Thoracic aorta endothelial cell (primary cell): ENCODE data around the gene APOBEC3B. TPM values are rescaled to one million over a fixed set of nuclear protein-coding genes. Genes with fewer than 3 reads are reported as not detected.

Experiments
- total RNA-seq: library from RNA; depleted of rRNA; stranded (reverse); fragments of >200 nt; gene quantifications from 2 replicates; pipeline ENCODE4 v1.2.3, GENCODE V29; 2012

APOBEC3B gene
- 5.9 TPM in 1 of 2 replicates, not detected in the other for total RNA-seq

DNA sequence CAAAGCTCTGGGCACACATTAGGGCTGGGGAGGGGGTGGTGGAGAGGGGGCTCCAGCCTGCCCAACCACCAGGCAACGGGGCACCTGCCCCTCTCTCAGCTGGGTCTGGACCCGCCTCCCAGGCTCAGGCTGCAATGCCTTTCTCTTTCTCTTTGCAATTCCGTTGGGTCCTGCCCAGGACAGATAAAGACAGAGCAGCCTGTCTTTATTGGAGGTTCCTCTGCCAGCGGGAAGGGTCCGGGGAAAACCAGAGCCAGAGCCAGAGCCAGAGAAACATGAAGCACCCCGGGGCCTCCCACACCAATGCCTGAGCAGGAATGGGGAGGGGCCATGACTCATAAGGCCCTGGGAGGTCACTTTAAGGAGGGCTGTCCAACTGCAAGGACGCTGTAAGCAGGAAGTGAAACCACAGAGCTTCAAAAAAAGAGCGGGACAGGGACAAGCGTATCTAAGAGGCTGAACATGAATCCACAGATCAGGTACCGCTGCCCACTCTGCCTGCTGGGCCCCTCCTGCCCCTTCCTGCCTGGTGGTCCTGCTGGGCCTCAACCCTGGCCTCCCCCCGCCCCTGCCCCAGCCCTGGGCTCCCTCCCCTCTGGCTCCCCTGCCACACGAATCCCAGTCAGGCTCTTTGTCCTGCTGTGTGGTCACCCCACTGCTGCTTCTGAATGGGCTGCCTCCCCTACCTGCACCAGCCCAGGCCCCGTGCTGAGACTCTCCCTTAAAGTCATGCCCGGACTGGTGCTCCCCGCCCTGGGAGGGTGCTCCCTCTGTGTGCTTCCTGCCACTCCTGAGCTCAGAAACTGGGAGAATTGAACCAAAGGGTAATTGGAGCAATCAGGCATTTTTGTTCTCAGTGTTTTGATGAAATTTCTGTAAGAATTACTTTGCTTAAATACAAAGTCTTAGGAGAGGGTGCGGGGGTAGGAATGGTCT lies at the start of gene APOBEC3B:
TSS of gene APOBEC3B (plus strand) at position 356 of the 936 bp plus-strand sequence. CDS start at position 463, 107 bp downstream.

DNA sequence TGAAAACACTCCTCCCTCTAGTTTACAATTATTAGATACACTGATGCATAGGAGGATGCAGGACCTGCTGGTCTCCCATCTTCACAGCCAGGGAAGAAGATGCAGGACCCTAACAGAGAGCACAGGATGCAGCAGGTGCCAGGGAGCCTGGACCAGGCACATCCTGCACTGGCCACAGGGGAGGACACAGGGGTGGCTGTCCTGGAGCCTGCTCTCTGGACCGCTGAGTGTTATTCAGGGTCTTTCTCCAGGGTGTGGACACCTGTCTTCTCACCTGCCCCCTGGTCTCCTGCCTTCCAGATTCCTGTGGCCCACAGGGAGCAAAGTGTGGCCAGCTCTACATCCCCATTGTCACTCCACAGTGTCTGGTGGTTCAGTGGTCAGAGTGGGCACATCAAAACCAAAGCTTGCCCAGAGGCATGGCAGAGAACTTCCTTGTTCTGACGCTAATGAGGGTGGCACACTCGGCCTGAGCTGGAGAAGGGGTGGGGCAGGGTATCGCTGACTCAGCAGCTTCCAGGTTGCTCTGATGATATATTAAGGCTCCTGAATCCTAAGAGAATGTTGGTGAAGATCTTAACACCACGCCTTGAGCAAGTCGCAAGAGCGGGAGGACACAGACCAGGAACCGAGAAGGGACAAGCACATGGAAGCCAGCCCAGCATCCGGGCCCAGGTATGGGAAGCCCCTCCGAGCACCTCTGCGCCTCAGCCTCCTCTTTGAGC lies 24.9 kb upstream of the APOBEC3B start, which contains the start of gene APOBEC3A:
TSS of gene APOBEC3A (plus strand) at position 564 of the 725 bp plus-strand sequence. CDS start at position 647, 83 bp downstream.

GRCh38 chr22:39013942-39014722 lies 32.0 kb downstream of the APOBEC3B start, which contains the start of gene APOBEC3C:
Gene APOBEC3C (plus strand): TSS chr22:39014257. CDS start chr22:39014363, 106 bp downstream.

GRCh38 chr22:39040538-39041296 lies 58.6 kb downstream of the APOBEC3B start, which contains the start of gene APOBEC3F:
Gene APOBEC3F (plus strand): TSS chr22:39040864. CDS start chr22:39040961, 97 bp downstream.

Other genes starting within 250 kb of the APOBEC3B start
- gene SUN2, start 226.3 kb upstream of the APOBEC3B start, total RNA-seq: 101 and 126 TPM in 2 replicates
- gene DNAL4, start 188.2 kb upstream of the APOBEC3B start, total RNA-seq: 8.5 and 9.5 TPM in 2 replicates
- 0.29 and 1.3 TPM in 2 replicates for gene NPTXR, start 138.3 kb upstream of the APOBEC3B start, total RNA-seq
- 59.3 and 73.4 TPM in 2 replicates for gene CBX6, start 110.1 kb upstream of the APOBEC3B start, total RNA-seq
- gene APOBEC3A, start 24.7 kb upstream of the APOBEC3B start, total RNA-seq: not detected in 2 replicates
- 5.7 and 16.5 TPM in 2 replicates for gene APOBEC3C, start 31.9 kb downstream of the APOBEC3B start, total RNA-seq
- 1.2 and 1.3 TPM in 2 replicates for gene APOBEC3D, start 38.8 kb downstream of the APOBEC3B start, total RNA-seq
- gene APOBEC3F, start 58.5 kb downstream of the APOBEC3B start, total RNA-seq: 1.7 and 4.0 TPM in 2 replicates
- 3.9 and 6.1 TPM in 2 replicates for gene APOBEC3G, start 94.9 kb downstream of the APOBEC3B start, total RNA-seq
- gene APOBEC3H, start 114.9 kb downstream of the APOBEC3B start, total RNA-seq: 0.40 and 0.79 TPM in 2 replicates
- gene CBX7, start 170.3 kb downstream of the APOBEC3B start, total RNA-seq: 4.1 and 4.9 TPM in 2 replicates